HG03565 (cell line): Measurements from ENCODE around the gene PRAF2.

Experiments
- ATAC-seq: cut with Tn5 transposase; IDR thresholded peaks from one replicate; pipeline ENCODE4 v1.9.1; 2021; ENCODE audit warnings: mild to moderate bottlenecking, moderate library complexity; ENCODE audit not compliant: unreplicated experiment

Gene PRAF2

DNA sequence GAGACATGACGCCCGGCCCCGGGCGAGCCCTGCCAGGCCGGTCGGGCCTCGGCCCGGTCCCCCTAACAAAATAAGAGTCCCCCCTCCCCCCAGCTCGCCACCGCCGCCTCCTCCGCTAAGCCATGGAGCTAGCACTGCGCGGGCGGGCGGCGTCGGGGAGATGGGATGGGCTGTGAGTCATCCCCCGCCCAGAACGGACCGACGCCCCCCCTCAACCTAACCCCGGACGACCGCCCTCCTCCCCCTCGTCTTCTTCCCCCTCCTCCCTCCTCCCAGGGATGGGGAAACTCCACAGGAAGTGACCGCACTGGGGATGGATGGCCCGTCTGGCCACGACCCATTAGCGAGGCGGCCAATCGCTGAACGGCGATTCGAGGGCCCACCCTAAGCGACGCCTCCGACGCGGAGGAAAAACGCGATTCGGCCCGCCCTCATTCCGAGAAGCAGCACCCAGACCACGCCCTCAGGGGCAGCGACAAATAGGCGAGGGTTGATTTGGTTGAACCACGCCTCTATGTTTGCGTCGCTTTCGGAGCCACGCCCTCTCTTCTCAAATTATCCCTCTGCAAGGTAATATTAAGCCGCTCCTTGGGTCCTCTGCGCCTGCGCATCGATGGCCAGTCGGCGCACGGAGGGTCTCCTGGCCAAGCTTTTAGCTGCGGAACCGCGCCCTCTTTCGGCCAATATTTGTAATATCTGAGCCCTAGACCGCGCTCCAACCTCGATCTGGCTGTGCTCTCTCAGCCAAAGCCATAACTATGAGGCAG, 30.4 kb downstream of the PRAF2 start, which contains the start of gene TFE3:
TFE3 (minus strand) TSS at position 138 of the 767 bp plus-strand sequence; CDS start at position 7, 131 bp downstream.
- ATAC-seq, result peak; percentile 84

DNA sequence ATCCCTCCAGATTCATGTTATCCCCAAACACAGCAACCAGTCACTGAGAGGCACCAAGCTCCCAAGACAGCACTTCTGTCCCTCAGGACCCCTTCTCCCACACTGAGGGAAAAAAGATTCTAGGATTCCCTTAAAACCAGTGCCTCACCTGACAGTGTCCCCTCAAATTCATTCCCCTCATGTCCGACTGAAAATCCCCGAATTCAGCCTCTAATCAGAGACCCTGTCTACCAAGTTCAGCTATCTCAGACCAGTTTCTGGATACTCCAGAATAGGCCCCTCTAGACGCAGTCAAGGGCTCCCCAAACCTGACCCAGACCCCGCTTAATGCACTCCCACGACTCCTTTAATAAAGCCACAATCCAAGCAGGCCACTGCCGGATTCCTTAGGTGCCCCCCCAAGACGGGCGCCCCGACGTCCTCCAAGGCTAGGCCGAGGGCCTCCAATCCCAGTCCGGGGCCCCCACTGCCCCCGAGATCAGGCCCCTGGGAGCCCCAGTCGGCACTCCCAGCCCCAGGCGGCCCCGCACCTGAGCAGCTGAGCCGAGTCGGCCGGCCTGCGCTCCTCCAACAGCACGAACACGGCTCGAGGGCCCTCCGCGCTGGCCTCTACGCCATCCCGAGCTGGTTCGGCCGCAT, 31.1 kb downstream of the PRAF2 start:
- ATAC-seq, result peak; percentile 6

DNA sequence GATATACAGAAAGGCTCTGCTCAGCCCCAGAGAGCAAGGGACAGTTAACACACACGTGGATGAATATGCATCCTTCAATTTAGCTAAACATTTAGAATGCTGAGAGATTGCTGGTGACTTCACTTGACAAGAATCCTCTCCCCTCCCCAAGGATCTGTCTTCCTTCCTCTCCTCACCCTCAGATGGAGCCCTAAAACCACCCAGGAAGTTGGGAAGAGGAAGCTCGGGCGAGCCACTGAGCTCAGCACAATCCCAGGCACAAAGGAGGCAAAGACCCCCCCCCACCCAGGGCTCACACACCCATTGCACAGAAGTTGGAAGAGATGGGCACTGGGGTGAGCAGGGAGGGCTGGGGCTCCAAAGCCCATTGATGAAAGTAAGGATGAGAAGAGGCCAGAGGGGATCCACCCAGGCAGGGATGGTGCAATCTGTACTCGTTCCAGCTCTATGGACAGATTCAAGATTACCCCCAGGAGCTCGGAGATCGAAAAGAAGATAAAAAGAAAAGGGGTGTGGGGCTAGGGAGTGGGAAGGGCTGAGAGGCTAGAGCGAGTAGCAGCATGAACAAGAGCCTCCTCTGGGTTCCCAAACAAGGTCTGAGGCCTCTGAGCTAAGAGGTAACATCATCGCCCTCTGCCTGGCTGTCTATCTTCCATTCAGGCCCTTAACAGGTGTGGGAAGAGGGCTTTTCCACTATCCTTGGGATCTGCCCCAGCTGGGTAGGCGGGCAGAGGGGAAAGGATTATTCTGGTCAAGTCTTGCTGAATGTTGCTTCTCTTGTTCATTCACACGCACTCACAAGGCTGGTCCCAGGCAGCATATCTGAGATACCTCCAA, 31.8 kb downstream of the PRAF2 start:
- no peak for ATAC-seq

DNA sequence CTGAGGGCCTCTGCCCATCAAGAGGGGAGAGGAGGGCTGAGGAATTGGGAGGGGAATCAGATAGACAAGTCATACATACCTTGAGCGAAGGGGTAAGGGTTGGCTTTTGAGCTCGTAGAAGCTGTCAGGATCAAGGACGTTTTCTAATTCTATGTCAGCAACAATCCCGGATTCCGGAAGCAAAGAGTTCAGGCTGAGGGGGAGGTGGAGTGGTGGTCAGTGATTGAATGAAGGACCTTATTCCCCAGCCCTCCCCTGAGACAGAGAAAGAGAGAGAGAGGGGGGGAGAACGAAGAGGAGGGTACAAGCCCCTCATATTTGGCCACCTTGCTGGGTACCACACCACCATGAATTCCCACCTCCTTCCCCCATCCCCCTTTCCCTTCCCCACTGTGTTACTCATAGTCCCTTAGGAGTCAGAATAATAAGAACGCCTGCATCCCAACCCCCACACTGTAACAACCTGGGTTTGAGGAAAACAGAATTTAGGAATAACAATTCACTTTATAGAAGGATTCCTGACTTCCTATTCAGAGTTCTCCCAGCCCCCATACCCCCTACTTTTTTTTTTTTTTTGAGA, 33.3 kb downstream of the PRAF2 start:
- no peak for ATAC-seq

DNA sequence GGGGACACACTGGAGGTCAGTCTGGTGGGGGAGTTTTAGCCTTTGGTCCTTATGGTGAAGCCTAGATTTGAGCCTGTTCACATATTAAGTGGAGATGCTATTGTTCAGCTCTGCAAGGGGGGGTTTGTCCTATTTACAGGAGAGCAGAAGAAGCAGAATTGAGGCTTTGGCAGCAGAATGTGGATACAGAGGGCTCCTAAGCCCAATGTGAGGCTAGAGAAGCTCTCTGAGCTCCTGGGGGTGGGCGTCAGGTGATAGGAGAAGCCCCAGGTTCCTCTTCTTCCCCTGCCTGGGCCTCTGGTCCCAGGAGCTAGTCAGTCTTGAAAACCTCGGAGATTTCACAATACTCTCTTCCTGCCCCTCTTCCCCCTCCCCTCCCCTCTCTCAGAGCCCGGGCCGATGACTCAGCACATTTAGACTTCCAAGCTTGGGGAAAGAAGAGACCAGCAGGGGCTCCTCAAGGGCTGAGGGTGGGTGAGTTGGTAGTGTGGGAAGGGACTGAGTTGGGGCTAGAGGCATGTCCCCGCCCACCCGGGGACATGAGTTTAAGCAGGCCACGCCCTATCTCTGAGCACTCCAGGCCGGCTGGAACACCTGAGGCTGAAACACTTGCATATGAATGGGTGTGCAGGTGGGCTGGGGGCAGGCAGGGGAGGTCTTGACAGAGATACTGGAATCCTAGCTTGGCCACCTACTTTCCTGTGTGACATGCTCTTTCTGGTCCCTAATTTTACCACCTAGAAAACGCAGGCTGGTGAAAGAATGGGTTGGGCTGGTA, 34.0 kb downstream of the PRAF2 start:
- no peak for ATAC-seq

DNA sequence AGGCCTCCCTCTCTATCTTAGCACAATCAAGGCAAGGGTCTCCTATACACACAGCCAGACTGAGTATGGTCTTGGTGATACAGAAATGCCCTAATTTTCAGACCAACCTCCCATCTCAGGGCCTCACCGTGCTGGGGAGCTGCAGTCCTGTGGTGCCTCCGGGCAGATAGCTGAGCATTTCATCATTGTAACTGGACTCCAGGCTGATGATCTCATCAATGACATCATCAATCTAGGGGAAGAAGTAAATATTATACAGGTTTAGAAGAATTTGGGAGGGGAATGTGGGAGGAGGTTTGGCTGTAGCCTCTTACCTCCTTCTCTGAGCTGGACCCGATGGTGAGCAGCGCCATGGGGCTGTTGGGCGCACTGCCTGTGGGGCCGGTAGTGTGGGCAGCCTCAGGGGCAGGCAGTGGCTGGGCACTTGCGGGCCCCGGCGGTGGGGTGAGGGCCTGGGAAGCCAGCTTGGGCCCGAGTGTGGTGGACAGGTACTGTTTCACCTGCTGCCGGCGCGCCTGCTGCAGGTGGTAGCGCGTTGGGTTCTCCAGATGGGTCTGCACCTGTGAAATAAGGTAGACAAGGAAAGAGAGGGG, 35.8 kb downstream of the PRAF2 start:
- ATAC-seq, result no peak

DNA sequence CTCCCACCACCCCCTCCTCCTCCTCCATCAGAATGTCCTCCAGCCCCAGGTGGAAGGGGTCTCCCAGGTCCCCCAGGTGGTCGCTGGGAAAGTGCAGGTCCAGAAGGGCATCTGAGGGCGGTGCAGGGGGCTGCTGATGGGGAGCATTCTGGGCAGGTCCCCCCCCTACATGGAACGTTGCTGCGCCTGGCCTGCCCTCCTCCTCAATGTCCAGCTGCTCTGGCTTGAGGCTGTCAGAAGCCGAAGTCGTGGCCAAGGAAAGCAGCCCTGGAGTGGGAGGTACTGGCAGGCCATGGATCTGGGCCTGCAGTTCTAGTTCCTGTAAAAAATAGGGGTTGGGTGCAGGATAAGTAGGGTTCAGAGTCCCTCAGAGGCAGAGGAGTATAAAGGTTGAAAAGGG, 43.5 kb downstream of the PRAF2 start:
- no peak for ATAC-seq

DNA sequence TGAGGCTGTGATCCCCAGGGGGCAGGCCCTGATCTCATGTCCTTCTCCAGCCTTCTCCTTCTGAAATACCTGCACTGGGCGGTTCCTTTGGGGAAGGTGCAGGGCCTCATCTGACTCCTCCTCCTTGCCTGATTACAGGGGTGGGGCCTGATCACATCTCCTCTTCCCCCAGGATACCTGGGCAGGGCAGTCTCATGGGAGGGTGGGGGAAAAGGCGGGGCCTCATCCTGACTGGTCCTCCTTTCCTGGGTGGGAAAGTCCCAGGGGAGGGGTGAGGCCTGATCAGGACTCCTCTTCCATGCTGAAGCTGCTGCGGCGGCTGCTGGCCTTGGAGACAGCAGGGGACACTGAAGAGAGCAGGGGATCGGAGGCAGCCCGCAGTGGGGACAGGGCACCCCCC, 43.9 kb downstream of the PRAF2 start:
- no peak for ATAC-seq
